ENCODE data around the gene VAPB. TPM values are rescaled to one million over a fixed set of nuclear protein-coding genes. Genes with fewer than 3 reads are reported as not detected.

The VAPB gene, protein sequence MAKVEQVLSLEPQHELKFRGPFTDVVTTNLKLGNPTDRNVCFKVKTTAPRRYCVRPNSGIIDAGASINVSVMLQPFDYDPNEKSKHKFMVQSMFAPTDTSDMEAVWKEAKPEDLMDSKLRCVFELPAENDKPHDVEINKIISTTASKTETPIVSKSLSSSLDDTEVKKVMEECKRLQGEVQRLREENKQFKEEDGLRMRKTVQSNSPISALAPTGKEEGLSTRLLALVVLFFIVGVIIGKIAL
- 23.3 and 25.3 TPM in 2 replicates for total RNA-seq

DNA sequence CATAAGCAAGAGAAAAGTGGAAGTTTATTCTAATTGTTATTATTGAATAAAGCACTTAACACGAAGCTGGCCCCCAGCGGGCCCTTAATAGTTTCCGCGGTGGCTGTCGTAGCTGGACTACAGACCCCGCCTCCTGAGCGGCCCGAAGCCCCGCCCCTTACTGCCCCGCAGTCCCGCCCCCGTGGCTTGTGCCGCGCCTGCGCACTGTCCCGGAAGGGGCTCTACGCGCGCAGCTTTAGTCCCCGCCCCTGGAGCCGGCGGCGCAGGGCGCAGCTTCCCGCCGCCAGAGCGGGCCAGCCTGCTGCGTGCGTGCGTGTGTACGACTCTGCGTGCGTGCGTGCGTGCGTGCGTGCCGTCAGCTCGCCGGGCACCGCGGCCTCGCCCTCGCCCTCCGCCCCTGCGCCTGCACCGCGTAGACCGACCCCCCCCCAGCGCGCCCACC is at the start of gene VAPB:
VAPB (plus strand) TSS at position 348 of the 442 bp plus-strand sequence. CDS start 231 bp downstream, outside the sequence.

Other genes starting within 250 kb of the VAPB start
- not detected in 2 replicates for gene ANKRD60, start 160.6 kb upstream of the VAPB start, total RNA-seq
- gene RAB22A, start 79.5 kb upstream of the VAPB start, total RNA-seq: 21.5 and 21.8 TPM in 2 replicates
- 0.14 and 0.40 TPM in 2 replicates for gene APCDD1L, start 126.2 kb downstream of the VAPB start, total RNA-seq

Data from thoracic aorta endothelial cell (primary cell).